DND-41 (cell line): ENCODE data around the gene PRSS16.

Experiments used
- CTCF ChIP-seq: IDR thresholded peaks from 2 replicates; pipeline ENCODE4 v1.5.1; 2012; ENCODE audit warnings: borderline replicate concordance, low read length, moderate library complexity, mild to moderate bottlenecking; ENCODE audit not compliant: poor library complexity, severe bottlenecking; ENCODE audit errors: extremely low read depth
- EZH2 ChIP-seq: IDR thresholded peaks from 3 replicates; pipeline ENCODE4 v1.6.1; 2012; ENCODE audit warnings: borderline replicate concordance, low read depth, mild to moderate bottlenecking, moderate library complexity, low read length, inconsistent platforms; ENCODE audit not compliant: severe bottlenecking

- TF ChIP-seq CTCF (no peak), EZH2 (no peak)
These were observed 32.6 kb downstream of the PRSS16 start for GRCh38 chr6:27280064-27280539.
